Activated CD8-positive, alpha-beta memory T cell treated with anti-CD3 and anti-CD28 coated beads for 4 hours (primary cell): ENCODE results near the gene SIRPB1.
"Not testable (repeated sequence)": the region's sequence is repeated elsewhere in the genome, so short reads cannot be mapped to it uniquely, and the experiment has no call there.

ENCODE experiments used
- DNase-seq, 2 donors: peaks; one replicate each; pipeline ENCODE4 v3.0.0-alpha.2; 2020; ENCODE audit warnings: low read depth in 2 of 2

Gene SIRPB1

DNA sequence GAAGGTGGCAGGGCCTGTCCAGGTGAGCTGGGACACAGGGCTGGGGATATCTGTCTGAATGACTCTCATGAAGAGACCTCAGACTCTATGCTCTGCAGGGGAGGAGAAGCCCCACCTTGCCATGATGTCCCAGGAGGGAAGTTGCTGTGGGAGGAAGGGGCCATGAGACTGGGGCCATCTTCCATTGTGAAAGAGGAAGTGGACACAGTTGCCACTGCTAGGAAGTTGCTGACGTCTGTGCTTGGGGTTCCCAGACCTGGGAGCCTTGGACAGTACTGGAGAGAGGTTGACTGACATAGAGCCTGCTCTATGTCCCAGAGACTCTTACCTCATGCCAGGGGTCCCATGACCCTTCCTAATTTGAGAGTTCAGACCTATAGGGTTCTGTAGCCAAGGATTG is 24.5 kb downstream of the SIRPB1 start:
- no peak for DNase-seq

- no peak for DNase-seq
These were observed 31.0 kb downstream of the SIRPB1 start for GRCh38 chr20:1588533-1589460.

- DNase-seq = no peak
These were observed 31.9 kb downstream of the SIRPB1 start for GRCh38 chr20:1587781-1588532.

- no peak for DNase-seq
These were observed 40.3 kb downstream of the SIRPB1 start for GRCh38 chr20:1579488-1579887.

DNA sequence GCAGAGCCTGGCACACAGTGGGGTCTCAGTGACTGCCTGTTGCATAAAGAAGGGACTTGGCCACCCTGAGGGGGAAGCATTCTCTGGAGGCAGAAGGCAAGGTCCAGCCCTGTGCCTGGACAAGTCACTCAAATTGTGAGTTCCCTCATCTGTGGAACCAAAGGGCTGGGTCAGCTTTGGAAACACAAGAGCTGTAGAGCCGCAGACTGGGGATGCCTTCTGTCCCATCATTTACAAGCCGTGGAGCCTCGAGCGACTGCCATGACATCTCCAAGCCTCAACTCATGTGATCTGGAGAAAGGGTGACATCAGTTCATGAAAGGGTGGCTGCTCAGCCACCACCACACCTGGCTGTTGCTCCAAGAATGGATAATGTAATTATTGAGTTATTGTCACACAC is 41.9 kb downstream of the SIRPB1 start:
- no peak for DNase-seq

- not testable (repeated sequence) for DNase-seq
These were observed 42.5 kb downstream of the SIRPB1 start for GRCh38 chr20:1577313-1577712.

DNA sequence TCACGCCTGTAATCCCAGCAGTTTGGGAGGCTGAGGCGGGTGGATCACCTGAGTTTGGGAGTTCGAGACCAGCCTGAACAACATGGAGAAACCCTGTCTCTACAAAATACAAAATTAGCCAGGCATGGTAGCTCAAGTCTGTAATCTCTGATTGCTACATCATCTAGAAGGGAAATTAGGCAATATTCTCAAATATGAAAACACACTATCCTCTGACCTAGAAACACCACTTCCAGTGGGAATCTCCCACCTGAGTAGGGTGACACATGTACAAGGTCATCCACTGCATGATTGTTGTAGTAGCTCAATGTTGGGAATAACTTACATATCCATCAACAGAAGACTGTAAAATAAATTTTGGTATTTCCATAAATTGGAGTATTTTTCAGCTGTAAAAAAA is 43.2 kb downstream of the SIRPB1 start:
- DNase-seq = no peak

DNA sequence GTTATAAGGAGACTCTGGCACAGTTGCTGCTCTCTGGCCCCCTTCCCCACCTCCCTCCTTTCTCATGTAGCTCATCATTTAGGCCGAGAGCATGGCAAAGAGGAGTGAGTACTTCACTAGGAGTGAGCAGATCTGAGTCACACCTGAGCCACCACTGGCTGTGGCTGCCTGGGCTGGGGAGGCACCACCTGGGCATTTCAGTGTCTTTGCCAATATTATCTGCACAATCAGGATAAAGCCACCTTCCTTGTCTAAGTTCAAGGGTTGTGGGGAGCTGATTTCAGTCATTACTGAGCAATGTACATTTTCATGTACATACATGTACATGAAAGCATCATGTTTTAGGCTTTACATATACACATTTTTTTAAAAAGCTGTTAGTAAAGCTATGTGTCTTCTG is 43.8 kb downstream of the SIRPB1 start:
- DNase-seq = not testable (repeated sequence)

DNA sequence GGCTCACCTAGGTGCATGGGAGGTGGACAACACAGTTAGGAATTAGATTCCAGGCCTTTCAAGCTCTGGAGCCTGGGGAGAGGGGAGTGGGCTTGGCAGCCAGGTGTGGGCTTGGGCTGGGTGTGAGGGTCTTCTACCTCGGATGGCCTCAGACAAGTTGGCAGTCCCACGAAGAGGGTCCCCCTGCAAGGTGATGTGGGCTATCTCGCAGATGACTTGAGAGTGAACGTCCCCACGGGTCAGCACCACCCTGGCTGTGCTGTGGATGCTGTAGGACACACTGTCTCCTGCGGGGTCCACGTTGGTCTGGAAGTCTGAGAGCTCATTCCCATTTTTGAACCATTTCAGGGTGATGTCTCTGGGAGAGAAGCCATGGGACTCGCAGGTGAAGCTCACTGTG is 48.2 kb downstream of the SIRPB1 start:
- not testable (repeated sequence) for DNase-seq
